ENCODE results near the gene ICA1L.

- TF ChIP-seq EZH2 (IDR thresholded peaks at IDR 0.05; ENCODE audit: insufficient read depth, poor library complexity, severe bottlenecking) (no peak), EZH2phosphoT487 (IDR thresholded peaks at IDR 0.05; ENCODE audit: insufficient read depth, low read depth) (no peak)
These were observed 39.6 kb upstream of the ICA1L start for GRCh38 chr2:202911203-202911511.
